ENCODE data around the gene PLEKHM2.

Gene PLEKHM2

DNA sequence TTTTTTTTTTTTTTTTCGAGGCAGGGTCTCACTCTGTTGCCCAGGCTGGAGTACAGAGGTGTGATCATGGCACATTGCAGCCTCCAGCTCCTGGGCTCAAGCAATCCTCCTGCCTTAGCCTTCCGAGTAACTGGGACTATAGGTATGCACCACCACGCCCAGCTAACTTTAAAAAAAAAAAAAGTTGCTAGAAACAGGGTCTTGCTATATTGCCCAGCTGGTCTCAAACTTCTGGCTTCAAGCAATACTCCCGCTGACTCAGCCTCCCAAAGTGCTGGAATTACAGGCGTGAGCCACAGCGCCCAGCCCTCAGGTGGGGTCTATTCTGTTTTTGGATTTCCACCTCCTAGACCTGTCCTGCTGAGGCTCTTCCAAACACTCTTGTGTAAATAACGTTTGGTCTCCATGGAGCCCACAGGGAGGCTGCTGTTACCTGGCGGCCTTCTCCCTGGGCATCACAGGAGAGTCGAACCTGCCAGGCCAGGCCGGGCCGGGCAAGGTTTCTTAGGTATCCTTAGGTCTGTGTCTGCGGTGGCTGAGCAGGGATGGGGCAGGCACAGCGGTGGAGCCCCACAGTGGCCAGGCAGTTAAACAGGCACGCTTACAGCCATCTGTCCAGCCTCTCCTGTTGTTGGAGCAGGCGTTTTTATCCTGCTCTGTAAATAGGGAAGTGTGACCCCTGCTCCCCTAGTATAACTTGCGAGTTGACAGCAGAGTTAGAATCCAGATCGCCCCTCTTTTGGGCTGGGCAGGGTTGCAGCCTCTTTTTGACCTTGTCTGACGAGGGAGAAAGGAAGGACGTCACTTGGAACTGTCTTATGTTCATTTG lies 18.8 kb downstream of the PLEKHM2 start:
- no peak for DNase-seq (ENCODE audit: low read depth in 2 of 2, low spot score in 1 of 2)

DNA sequence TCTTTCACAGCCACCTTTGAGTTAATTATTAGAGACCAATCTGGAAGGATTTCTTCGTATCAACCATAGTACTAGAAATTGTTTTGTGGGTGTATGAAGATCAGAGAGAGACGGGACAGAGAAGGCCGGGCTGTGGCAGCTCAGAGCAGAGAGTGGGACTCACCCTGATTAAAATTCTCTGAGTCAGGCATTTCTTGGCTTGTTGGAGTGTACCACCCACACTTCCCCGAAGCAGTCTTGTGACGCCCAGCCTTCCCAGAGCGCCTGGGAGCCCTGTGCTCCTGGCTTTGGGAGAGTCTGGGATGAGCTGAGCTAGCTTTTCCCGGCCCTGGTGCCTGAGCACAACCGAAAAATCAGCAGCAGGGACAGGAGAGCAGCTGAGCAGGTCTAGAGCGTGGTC lies 19.4 kb downstream of the PLEKHM2 start:
- DNase-seq (ENCODE audit: low read depth in 2 of 2, low spot score in 1 of 2), result no peak

DNA sequence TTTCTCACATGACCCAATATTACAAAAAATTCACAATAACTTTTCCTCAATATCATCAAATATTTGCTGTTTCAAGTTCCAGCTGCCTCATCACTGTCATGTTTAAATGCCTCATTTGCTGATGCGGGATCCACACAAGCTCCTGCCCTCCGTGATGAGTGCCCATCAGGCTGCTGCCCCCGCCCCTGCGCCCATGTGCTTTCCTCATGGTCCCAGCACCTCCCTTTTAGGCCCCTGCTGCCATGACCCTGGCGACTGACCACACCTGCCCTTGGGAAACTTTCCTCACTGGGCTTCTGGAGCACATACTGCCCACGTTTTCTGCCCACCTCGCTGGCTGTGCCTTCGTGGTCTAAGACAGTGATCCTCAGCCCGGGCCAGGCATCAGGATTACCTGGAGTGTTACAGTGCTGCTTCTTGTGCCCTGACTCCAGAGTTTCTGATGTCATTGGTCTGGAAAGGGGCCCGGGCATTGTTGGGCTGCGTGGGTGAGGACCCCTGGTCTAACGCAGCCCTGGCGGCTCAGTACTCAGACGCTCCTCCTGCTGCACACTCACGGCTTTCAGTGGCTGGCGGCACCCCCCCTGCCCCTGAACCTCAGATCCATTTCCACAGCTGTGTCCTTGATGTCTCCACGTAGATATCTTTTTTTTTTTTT lies 20.5 kb downstream of the PLEKHM2 start:
- no peak for DNase-seq (ENCODE audit: low read depth in 2 of 2, low spot score in 1 of 2)

DNA sequence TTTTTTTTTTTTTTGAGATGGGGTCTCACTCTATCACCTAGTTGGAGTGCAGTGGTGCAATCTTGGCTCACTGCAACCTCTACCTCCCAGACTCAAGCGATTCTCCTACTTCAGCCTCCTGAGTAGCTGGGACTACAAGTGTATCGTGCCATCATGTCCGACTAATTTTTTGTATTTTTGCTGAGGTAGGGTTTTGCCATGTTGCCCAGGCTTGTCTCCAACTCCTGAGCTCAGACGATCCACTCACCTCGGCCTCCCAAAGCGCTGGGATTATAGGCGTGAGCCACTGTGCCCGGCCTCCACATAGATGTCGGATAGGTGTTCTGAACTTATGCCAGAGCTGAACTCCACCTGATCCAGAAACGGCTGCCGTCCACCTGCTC lies 21.1 kb downstream of the PLEKHM2 start:
- no peak for DNase-seq (ENCODE audit: low read depth in 2 of 2, low spot score in 1 of 2)

DNA sequence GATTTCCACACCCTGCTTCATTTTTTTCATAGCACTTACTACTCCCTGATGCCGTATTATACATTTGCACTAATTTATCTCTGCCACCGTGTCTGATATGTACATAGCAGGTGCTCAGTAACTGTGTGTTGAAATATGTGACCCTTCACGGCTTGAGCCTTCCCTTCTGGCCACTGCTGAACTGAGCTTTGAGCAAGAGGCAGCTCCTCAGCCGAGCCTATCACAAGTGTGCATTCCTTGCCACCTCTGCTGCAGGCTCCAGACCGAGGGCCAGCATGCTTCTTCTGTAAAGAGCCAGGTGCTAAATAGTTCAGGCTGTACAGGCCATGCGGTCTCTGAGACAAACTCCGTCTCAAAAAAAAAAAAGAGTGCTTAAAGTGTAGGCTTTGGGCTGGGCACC lies 22.6 kb downstream of the PLEKHM2 start:
- no peak for DNase-seq (ENCODE audit: low read depth in 2 of 2, low spot score in 1 of 2)

DNA sequence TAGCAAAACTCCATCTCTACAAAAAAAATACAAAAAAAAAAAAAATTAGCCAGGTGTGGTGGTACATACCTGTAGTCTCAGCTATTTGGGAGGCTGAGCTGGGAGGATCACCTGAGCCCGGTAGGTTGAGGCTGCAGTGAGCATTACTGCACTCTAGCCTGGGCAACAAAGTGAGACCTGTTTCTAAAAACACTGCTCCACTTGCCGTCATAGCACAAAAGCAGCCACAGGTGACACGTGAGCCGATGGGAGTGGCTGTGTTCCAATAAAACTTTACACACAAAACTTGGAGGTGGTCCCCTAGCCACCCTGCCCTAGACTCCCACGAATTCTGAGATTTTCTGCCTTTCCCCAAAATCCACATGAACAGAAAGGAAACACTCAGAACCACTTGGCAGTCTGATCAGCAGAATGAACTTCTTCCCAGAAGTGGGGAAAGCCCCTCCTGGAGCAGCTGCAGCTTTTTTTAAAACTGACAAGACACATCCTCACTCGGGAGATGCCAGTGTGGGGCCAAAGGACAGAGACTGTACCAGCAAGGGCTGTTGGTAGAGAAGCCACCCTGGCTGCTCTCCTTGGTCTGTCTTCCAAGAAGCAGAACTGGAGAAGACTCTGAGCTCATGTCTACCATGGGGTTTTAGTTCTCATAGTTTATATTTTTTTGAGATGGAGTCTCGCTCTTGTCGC lies 23.3 kb downstream of the PLEKHM2 start:
- no peak for DNase-seq (ENCODE audit: low read depth in 2 of 2, low spot score in 1 of 2)

DNA sequence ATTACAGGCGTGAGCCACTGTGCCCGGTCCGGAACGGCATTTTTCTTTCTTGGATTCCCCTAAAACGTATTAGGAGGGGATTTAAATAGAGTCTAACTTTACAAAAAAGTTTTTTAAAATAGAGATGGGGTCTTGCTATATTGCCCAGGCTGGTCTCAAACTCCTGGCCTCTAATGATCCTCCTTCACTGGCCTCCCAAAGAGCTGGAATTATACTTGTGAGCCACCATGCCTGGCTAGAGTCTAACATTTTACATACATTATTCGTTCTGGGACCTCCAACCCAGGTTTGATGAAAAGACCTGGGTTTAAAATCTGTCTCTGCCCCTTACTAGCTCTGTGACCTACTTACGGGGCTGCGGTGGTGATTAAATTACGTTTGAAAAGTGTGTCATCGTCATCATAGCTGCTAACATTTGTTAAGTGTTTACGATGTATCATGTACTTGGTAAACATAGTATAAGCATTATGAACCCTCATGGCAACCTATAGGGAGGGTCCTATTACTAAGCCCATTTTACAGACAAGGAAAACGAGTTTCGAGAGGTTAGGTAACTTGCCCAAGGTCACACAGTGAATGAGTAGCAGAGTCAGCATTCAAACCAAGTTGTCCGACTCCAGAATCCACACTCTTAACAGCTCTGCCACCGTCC lies 24.5 kb downstream of the PLEKHM2 start:
- no peak for DNase-seq (ENCODE audit: low read depth in 2 of 2, low spot score in 1 of 2)

DNA sequence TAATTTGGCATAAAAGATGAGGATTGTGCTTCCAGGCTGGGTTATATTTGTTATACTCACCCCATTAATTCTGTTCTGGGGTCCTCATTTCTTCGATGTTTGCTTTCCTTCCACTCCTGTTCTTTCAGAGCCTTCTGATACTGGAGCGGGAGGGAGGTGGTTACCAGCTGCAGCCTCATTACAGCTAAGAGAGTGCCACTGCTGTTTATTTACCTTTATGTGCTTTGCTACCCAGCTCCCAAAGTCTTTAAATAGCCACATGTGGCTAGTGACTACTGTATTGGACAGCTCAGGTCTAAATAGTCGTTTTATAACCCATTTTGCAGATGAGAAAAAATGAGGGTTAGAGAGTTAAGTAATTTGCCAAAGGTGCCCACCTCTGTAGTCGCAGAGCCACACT lies 25.1 kb downstream of the PLEKHM2 start:
- DNase-seq (ENCODE audit: low read depth in 2 of 2, low spot score in 1 of 2), result no peak

DNA sequence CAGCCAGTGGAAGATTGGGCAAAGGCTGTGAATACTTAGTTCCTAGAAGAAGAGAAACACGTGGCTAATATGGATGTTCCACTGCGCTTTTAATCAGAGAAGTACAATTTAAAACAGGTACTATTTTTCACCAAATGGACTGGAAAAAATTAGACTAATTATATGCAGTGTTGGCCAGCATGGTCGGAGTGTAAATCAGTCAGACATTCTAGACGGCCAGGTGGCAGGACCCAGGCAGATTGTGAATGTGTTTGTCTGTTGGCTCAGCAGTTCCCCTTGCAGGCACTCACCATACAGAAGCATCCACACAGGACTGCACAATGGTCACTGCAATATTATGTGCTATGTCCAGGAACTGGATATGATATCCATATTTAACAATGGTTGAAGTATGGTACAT lies 28.0 kb downstream of the PLEKHM2 start:
- no peak for DNase-seq (ENCODE audit: low read depth in 2 of 2, low spot score in 1 of 2)

DNA sequence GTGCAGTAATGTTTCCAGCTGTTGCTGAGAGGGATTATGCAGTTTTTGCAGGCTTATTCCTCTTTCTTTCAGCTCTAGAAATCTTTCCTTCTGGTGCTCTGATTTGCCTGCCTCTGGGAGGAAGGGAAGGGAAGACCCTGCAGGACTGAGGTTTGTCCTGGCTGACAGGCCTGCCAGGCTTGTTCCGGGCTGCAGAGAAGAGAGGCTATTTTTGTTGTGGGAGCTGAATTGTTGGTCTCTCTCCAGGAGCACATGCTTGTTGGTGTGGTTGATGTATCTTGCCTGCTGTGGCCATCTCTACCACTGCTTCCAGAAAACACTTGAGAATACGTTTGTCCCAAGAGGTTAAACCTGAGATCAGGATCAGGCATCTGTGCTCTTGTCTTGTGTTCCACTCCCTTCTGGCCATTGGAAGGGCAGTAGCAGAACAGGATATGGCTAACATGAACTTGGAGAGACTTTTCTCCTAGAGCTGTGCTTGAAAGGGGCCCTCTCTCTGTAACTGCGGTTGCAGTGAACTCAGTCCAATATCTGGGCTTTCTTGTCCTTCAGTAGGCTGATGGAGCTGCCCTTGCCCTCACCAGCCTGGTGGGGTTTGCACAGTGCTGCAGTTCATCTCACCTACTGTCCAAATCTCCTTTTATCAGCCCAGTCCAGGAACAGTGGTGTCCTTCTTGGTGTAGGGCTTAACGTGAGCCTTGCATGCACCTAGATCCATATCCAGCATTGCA lies 30.5 kb downstream of the PLEKHM2 start:
- no peak for DNase-seq (ENCODE audit: low read depth in 2 of 2, low spot score in 1 of 2)

DNA sequence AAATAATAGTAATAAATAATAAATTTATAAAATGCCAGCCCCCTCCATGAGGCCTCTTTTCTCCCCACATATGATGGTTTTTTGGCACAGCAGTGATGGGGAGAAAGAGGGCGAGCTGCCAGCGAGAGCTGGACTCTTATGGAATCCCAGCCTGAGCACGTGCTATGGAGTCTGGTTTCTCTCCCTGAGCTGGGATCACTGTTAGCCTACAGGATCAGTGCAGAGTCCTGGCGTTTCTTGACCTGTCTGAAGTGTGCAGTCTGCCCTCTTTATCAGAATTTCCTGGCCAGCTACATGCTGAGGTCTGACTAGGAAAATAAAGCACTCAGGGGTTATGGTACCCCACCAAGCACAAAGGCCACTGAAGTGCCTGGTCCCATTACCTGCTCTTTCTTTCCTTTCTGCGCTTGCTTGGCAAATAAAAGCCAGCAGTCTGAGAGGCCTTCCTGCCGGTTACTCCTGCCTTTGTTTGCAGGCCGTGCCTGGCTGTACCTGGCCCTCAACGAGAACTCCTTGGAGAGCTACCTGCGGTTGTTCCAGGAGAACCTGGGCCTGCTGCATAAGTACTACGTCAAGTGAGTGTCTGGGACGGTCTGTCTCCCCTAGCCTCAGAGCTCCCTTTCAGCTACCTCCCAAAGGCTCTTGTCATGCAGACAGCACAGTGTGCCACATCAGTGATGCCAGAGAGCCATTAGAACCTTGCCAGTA lies 33.5 kb downstream of the PLEKHM2 start:
- DNase-seq (ENCODE audit: low read depth in 2 of 2, low spot score in 1 of 2), result no peak

DNA sequence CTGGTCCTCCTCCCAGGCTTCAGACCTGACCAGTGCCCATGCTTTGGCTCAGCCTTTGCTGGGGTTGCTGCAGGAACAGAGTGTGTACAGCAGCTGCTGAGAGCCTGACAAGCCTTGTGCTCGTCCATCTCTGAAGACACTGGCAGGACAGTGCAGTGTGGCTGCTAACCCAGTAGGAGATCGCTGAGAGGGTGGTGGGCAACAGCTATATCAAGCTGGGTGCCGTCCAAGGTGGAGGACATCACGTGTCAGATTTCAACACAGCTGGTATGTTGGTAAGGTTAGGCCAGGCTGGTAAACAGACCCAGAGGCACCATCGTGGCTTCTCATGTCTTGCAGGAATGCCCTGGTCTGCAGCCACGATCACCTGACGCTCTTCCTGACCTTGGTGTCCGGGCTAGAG lies 34.1 kb downstream of the PLEKHM2 start:
- DNase-seq (ENCODE audit: low read depth in 2 of 2, low spot score in 1 of 2), result no peak

DNA sequence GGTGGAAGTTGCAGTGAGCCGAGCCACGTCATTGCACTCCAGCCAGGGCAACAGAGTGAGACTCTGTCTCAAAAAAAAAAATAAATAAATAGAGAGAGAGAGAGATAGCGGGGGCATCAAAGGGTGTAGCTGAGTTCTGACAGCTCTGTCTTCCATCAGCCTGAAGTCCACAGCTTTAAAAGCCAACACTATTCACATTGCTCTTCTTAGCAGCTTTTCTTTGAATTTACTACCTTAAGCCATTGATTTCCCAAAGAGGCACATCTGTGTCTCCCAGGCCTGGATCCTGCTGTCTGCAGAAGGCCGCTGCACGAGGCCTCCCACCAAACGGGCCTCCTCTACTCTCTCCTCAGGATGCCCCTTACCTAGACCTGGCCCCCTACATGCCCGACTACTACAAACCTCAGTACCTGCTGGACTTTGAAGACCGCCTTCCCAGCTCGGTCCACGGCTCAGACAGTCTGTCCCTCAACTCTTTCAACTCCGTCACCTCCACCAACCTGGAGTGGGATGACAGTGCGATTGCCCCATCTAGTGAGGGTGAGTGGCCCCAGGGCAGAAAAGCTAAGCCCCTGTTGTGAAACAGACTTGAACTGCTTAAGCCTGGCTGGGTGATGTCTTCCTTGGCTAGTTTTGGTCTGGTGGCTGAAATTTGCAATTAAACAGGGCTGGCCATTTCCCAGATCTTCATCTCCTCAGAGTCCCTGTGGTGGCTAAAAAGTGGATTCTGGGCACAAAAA lies 35.4 kb downstream of the PLEKHM2 start:
- no peak for DNase-seq (ENCODE audit: low read depth in 2 of 2, low spot score in 1 of 2)

DNA sequence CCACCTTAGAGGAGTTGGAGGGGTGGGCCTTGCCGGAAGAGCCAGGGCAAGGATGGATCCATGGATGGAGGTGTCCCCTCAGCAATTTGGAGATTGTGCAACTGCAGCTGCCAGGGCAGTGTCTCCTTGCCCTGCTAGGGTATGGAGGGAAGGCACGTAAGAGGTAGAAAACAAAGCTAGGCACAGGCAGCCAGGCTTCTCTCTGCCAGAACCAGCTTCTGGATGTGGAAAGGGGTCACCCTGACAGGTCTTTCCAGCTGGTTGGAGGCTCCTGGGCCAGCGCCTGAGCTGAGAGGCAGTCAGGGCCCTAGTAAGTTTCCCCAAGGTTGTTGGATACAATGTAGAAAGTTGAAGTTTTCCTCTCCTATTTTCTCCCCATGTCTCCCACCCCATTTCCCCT lies 36.7 kb downstream of the PLEKHM2 start:
- no peak for DNase-seq (ENCODE audit: low read depth in 2 of 2, low spot score in 1 of 2)

DNA sequence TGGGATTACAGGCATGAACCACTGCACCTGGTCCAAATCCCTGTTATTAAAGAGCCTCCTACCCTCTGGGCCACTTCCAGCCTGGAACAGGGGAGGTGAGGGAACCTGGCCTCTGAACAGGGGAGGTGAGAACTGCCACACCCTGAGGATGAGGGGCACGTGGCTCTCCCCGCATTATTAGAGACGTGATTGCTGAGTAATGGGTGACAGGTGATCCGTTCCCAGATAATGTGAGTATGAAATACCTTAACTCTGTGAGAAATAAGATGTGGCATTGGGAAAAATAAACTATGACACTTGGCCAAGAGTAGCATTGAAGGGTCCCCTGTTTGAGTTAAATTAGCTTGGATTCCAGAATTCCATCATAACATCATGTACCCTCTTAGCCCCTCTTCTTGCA lies 38.3 kb downstream of the PLEKHM2 start:
- no peak for DNase-seq (ENCODE audit: low read depth in 2 of 2, low spot score in 1 of 2)

DNA sequence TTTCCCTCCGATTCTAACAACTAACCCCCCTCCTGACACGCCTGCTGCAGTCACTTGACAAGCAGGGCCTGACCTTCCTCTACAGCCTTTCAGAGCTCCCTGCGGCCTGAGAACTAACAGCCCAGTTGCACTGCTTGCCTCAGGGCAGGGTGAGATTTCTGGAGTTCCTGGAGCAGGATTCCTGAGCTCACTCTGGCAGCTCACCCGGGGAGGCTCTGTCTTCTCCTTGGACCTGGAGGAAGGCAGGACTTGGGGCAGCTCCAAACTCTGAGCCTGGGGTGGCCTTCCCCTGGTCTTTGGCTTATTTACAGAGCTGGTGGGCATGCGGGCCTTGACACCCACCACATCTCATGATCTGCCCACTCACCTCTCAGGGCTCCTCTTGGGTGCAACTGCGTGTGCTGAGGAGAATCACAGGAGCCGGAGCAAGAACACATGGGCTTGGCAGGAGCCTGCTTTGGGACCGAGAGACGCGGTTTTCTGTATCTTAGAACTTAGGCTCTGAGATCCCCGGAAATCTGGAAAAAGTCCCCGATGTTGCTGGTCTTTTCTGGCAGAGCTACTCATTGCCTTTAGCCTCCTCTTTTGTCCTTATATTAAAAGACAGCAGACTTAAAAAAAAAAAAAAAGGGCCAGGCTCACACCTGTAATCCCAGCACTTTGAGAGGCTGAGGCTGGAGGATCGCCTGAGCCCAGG lies 38.9 kb downstream of the PLEKHM2 start:
- DNase-seq (ENCODE audit: low read depth in 2 of 2, low spot score in 1 of 2), result no peak

DNA sequence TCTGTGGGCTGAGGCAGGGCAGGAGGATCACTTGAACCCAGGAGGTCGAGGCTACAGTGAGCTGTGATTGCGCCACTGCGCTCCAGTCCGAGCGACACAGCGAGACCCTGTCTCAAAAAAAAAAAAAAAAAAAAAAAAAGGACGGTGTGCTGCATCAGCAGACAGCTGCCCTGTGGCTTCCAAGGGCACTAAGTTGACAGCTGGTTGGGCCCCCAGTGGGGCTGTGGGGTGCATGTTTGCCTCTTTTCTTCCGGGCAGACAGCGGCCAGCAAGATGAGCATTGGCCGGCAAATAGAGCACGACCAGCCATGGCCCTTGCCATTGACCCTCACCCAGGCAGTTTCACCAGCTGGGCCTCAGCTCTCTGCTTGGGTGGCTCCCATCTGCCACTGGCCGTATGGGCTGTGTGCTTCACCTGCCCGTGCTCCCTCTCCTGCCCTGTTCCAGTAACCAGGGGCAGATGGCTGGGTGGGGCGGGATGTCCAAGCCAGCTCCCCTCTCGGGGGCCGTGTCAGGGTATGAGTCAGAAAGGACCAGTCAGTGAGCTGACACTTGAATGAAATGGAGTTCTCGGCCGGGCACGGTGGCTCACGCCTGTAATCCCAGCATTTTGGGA lies 39.6 kb downstream of the PLEKHM2 start:
- no peak for DNase-seq (ENCODE audit: low read depth in 2 of 2, low spot score in 1 of 2)

DNA sequence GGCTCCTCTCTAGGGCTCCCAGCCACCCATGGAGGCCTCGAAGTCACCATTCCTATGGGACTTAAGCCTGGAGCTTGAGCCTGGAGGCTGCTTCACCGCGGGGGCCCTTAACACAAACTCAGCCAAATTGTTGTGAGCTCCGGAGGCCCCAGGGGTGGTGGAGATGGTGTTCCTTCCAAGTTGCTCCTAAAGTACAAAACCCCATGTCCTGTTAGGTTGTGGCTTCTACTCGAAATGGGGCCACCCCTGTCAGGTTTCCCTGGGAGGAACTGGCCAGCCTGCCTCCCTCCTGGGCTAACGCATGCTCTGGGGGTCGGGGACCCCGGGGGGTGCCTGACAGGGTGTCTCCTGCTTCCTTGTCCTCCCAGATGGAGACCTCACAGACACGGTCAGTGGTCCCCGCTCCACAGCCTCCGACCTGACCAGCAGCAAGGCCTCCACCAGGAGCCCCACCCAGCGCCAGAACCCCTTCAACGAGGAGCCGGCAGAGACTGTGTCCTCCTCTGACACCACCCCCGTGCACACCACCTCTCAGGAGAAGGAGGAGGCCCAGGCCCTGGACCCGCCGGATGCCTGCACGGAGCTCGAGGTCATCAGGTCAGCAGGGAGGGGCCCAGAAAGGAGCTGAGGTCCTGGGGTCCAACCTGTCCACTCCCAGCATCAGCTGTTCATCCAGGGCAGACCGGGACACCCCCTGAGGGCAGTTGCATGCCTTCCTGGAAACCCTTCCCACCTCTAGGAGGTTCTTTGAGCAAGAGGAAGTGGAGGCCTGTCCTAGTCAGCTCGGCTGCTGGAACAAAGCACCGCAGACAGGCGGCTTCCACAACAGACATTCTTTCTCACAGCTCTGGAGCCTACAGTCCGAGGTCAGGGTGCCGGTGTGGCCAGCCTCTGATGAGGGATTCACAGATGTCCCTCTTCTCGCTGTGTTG lies 41.1 kb downstream of the PLEKHM2 start:
- DNase-seq (ENCODE audit: low read depth in 2 of 2, low spot score in 1 of 2), result no peak

Measured in stimulated activated CD8-positive, alpha-beta memory T cell treated with anti-CD3 and anti-CD28 coated beads, Interleukin-4, amount 100 ng/mL, for 4 hours (primary cell).